Sigmoid colon (tissue), 7 donors: Measurements from ENCODE around the gene IGSF9. TPM values are rescaled to one million over a fixed set of nuclear protein-coding genes. Genes with fewer than 3 reads are reported as not detected.
A peak's percentile ranks its signal among the peaks of the same experiment; 100 is the strongest.

Experiments
- DNase-seq: peaks from one replicate; pipeline ENCODE4 v3.0.0-alpha.2; 2019
- H3K27ac ChIP-seq, 4 donors: fragments of 200-600 bp; sonication (generic); one replicate each; pipeline ENCODE4 v1.5.1; 2016 to 2019; ENCODE audit warnings: mild to moderate bottlenecking in 1 of 4
- H3K27me3 ChIP-seq, 3 donors: fragments of 200-600 bp; sonication (generic); one replicate each; pipeline ENCODE4 v1.5.1; 2019; ENCODE audit warnings: mild to moderate bottlenecking in 1 of 3
- H3K36me3 ChIP-seq, 4 donors: fragments of 200-600 bp; sonication (generic); one replicate each; pipeline ENCODE4 v1.5.1; 2016 to 2019
- H3K4me1 ChIP-seq, 4 donors: fragments of 200-600 bp; sonication (generic); one replicate each; pipeline ENCODE4 v1.5.1; 2017 to 2019
- H3K4me3 ChIP-seq, 4 donors: fragments of 200-600 bp; sonication (generic); one replicate each; pipeline ENCODE4 v1.5.1; 2017 to 2019; ENCODE audit warnings: mild to moderate bottlenecking in 2 of 4, moderate library complexity in 1 of 4
- H3K9me3 ChIP-seq, 4 donors: fragments of 200-600 bp in 3 of 4; sonication (generic) in 3 of 4; one replicate each; pipeline versions ENCODE4 v1.5.1 to v1.6.1; 2013 to 2019
- EP300 ChIP-seq, 4 donors: sonication (generic); formaldehyde crosslinking; IDR thresholded peaks; one replicate each; pipeline ENCODE4 v1.6.1; 2017; ENCODE audit warnings: antibody characterized with exemption in 4 of 4
- POLR2A ChIP-seq, 2 donors: fragments of 450-650 bp; IDR thresholded peaks; one replicate each; pipeline ENCODE4 v1.6.1; 2016; ENCODE audit warnings: antibody characterized with exemption in 2 of 2, mild to moderate bottlenecking in 2 of 2, moderate library complexity in 2 of 2
- POLR2AphosphoS5 ChIP-seq, 4 donors: sonication (generic); formaldehyde crosslinking; IDR thresholded peaks; one replicate each; pipeline ENCODE4 v1.6.1; 2017; ENCODE audit warnings: antibody characterized with exemption in 4 of 4
- WGBS, 2 donors: extraction: QIAGEN DNeasy Blood & Tissue Kit; methylation state at CpG; one replicate each; pipeline ENCODE4 v1.1.7; 2013; 5-methylcytosine and 5-hydroxymethylcytosine counted together
- intact Hi-C: fragments of 100-400 bp; cut with DNase I; formaldehyde crosslinking; loops from one replicate; pipeline ENCODE4 v1.15.1; 2023
- polyA plus RNA-seq, 3 donors: library from polyadenylated mRNA; stranded (reverse); fragments of 200-250 nt; gene quantifications; one replicate each; pipeline ENCODE4 v1.2.3, GENCODE V29; 2013
- total RNA-seq, 4 donors: library from RNA; depleted of rRNA; stranded (reverse); fragments of >200 nt; gene quantifications; one replicate each; pipeline ENCODE4 v1.1.0, GENCODE V29; 2016
- TF ChIP-seq, protein P1 (sequence below), 4 experiments: fragments of 450-650 bp in 3 of 4; fragments of 200-600 bp in 1 of 4; IDR thresholded peaks; one replicate each; pipeline ENCODE4 v1.5.1; 2016 to 2019; ENCODE audit warnings: antibody characterized with exemption in 4 of 4, mild to moderate bottlenecking in 3 of 4, moderate library complexity in 2 of 4
- donor health status: healthy with polysubstance abuse.
- donor health status: Bipolar disorder and iron deficiency.
- donor health status: healthy.

The IGSF9 gene
- total and polyA plus RNA-seq, 7 donors, result under 0.01 to 16.3 (median 9.2) TPM; not detected in 3

DNA sequence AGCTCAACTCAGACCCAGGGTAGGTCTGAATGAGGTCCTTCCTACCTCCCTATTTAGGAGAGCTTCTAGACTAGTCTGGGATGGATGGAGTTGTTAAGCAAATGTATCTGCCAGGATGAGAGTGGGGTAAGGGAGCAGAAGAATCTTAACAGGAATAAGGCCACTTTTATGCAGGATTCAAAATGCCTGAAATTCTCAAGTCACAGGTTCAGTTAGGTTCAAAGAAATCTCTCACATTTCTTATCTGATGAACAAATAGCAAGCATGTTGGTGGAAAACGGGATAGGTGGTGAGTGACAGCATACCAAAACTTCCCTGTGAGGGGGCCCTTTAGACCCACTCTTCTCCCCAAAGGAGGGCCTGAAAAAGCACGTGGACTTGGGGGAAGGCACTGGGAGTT is 5.6 kb upstream of the IGSF9 start:
- TF ChIP-seq POLR2AphosphoS5 (IDR thresholded peaks at IDR 0.05) (no peak), EP300 (IDR thresholded peaks at IDR 0.05) (no peak), POLR2A (IDR thresholded peaks at IDR 0.05) (no peak)
- TF ChIP-seq, protein P1, sequence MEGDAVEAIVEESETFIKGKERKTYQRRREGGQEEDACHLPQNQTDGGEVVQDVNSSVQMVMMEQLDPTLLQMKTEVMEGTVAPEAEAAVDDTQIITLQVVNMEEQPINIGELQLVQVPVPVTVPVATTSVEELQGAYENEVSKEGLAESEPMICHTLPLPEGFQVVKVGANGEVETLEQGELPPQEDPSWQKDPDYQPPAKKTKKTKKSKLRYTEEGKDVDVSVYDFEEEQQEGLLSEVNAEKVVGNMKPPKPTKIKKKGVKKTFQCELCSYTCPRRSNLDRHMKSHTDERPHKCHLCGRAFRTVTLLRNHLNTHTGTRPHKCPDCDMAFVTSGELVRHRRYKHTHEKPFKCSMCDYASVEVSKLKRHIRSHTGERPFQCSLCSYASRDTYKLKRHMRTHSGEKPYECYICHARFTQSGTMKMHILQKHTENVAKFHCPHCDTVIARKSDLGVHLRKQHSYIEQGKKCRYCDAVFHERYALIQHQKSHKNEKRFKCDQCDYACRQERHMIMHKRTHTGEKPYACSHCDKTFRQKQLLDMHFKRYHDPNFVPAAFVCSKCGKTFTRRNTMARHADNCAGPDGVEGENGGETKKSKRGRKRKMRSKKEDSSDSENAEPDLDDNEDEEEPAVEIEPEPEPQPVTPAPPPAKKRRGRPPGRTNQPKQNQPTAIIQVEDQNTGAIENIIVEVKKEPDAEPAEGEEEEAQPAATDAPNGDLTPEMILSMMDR (IDR thresholded peaks at IDR 0.05), result no peak
- intact Hi-C loops, result no loop called here
- Histone ChIP-seq H3K9me3 (no peaks in the 10 kb centered on the region), H3K27me3 (no peaks in the 10 kb centered on the region), H3K36me3 (no peaks in the 10 kb centered on the region), H3K27ac (no peak overlapping the region), H3K4me1 (peaks cover 0 to 16% (median 7%) of the 10 kb centered on the region in 4 donors), H3K4me3 (no peak overlapping the region)
- DNase-seq, result no peak
- WGBS, 2 donors, result 74 to 82% methylated on average over 2 of the region's 2 CpGs

- H3K9me3 ChIP-seq, result no peaks in the 10 kb centered on the region
- no peak overlapping the region for H3K27ac ChIP-seq
- TF ChIP-seq, protein P1 (IDR thresholded peaks at IDR 0.05), result no peak
- no peak for TF ChIP-seq POLR2A (IDR thresholded peaks at IDR 0.05)
- no peak for TF ChIP-seq POLR2AphosphoS5 (IDR thresholded peaks at IDR 0.05)
- TF ChIP-seq EP300 (IDR thresholded peaks at IDR 0.05), result no peak
- DNase-seq, result no peak
- 93 to 95% methylated on average over 4 of the region's 4 CpGs for WGBS, 2 donors
- H3K36me3 ChIP-seq, result no peaks in the 10 kb centered on the region
- H3K27me3 ChIP-seq, result no peaks in the 10 kb centered on the region
- peaks cover 0 to 25% (median 17%) of the 10 kb centered on the region in 4 donors for H3K4me1 ChIP-seq
- intact Hi-C loops, result loop anchor here (5.0 kb wide), 1 partner anchor 168 kb away; the partner anchor contains the start of gene DUSP23
- no peak overlapping the region for H3K4me3 ChIP-seq
These were observed 4.6 kb upstream of the IGSF9 start for GRCh38 chr1:159949981-159950381.

DNA sequence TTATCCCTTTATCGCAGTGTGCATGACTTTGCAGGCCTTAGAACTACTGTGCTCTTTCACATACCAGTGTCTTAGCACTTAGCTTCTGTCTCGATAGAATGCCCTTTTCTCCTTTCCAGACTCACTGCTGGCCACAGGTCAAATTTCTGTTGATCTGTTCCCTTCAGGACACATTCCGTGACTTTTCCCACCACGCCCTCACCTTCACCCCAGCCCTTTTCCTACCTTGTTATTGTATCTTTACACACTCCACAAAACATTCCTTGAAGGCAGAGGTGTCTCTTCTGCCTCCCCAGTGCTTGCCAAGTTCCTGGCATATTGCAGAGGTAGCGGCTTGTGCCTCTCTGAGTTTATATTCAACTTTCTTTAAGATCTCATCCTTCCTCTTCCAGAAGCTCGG is 3.7 kb upstream of the IGSF9 start:
- Histone ChIP-seq H3K4me1 (peaks cover 0 to 30% (median 20%) of the 10 kb centered on the region in 4 donors), H3K27me3 (no peaks in the 10 kb centered on the region), H3K9me3 (no peaks in the 10 kb centered on the region), H3K36me3 (no peaks in the 10 kb centered on the region), H3K4me3 (no peak overlapping the region), H3K27ac (peak overlapping the region in 3 of 4 donors; percentile 25 to 45 (median 42))
- 30 to 62% methylated on average over 6 of the region's 6 CpGs for WGBS, 2 donors
- intact Hi-C loops, result loop anchor here (5.0 kb wide), 1 partner anchor 167 kb away; the partner anchor contains the start of gene DUSP23
- TF ChIP-seq, protein P1 (IDR thresholded peaks at IDR 0.05), result no peak
- no peak for TF ChIP-seq POLR2AphosphoS5 (IDR thresholded peaks at IDR 0.05)
- no peak for TF ChIP-seq EP300 (IDR thresholded peaks at IDR 0.05)
- no peak for TF ChIP-seq POLR2A (IDR thresholded peaks at IDR 0.05)
- DNase-seq, result no peak

- TF ChIP-seq, protein P1 (IDR thresholded peaks at IDR 0.05), result no peak
- TF ChIP-seq EP300 (IDR thresholded peaks at IDR 0.05) (no peak), POLR2A (IDR thresholded peaks at IDR 0.05) (no peak), POLR2AphosphoS5 (IDR thresholded peaks at IDR 0.05) (no peak)
- intact Hi-C loops, result loop anchor here (5.0 kb wide), 1 partner anchor 166 kb away; the partner anchor contains the start of gene DUSP23
- Histone ChIP-seq H3K36me3 (no peaks in the 10 kb centered on the region), H3K27me3 (no peaks in the 10 kb centered on the region), H3K4me1 (peaks cover 0 to 30% (median 20%) of the 10 kb centered on the region in 4 donors), H3K9me3 (no peaks in the 10 kb centered on the region), H3K4me3 (no peak overlapping the region), H3K27ac (no peak overlapping the region)
- 62 to 76% methylated on average over 1 of the region's 1 CpG for WGBS, 2 donors
- no peak for DNase-seq
These were observed 2.5 kb upstream of the IGSF9 start for GRCh38 chr1:159947942-159948341.
